GM19043 (cell line): ENCODE measurements around the gene B3GAT1.

Experiments
- ATAC-seq: cut with Tn5 transposase; IDR thresholded peaks from one replicate; pipeline ENCODE4 v1.9.1; 2021; ENCODE audit warnings: low read depth; ENCODE audit not compliant: unreplicated experiment

B3GAT1 gene

DNA sequence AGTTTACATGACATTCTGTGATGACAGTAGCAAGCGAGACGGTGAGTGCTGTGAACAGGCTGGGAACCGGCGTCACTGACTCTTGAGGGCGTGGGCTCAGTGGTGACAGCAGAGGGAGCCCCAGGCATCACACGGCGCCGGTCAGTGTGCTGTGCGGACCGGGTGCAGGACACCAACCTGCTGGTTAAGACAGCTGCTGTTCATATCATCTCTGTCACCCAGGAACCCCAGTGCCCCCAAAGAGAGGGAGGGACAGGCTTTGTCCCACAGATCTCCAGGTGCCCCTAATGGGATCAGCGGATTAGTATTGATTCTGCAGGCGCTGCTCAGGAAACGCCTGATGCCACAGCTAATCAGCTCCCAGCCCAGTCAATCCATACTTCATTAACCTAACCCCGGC lies 18.4 kb downstream of the B3GAT1 start:
- no peak for ATAC-seq

DNA sequence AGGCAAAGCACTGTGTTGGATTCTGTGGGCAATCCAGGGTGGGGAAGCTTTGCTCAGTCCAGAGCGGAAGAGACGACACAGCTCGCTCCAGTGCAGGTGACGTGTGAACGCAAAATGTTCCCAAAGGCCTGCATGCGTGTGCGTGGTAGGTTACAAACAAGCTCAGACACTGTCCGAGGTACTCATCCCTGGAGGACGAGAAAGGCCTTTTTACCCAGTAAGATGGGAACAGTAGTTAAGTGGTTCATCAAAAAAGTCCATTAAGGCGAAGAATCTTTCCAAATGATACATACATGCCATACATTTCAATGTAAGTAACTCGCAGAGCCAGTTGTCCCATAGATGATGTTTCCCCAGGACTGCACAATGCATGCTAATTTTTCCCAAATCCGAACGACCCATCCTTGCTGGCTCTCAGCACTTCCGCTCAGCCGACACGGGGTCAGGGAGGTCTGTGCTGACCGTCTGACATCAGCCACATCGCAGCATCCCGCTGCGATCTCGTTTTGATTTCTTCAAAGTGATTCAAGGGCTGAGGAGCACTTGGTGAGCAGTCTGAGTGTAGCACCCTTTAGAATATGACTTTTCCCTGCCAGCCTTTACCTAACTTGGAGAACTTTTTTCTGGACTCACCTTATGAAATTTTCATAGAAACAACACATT lies 19.0 kb downstream of the B3GAT1 start:
- ATAC-seq, result no peak

DNA sequence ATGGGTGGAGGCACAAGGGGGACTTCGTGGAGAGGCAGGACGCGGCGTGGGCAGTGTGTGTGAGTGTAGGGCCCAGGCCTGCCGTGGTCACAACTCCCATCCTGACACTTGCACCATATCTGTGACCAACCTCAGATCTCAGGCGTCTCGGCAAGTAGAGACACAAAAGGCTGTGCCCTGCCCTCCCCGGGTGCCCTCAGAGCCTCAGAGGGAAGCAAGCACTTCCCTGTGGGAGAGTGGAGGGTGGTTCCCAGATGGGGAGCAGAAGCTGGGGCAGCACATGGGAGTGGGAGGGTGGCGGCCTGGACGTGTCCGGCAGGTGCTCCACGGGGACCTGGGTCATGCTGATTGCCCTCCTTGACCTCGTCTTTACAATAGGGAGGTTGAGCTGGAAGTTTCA lies 20.4 kb downstream of the B3GAT1 start:
- no peak for ATAC-seq

DNA sequence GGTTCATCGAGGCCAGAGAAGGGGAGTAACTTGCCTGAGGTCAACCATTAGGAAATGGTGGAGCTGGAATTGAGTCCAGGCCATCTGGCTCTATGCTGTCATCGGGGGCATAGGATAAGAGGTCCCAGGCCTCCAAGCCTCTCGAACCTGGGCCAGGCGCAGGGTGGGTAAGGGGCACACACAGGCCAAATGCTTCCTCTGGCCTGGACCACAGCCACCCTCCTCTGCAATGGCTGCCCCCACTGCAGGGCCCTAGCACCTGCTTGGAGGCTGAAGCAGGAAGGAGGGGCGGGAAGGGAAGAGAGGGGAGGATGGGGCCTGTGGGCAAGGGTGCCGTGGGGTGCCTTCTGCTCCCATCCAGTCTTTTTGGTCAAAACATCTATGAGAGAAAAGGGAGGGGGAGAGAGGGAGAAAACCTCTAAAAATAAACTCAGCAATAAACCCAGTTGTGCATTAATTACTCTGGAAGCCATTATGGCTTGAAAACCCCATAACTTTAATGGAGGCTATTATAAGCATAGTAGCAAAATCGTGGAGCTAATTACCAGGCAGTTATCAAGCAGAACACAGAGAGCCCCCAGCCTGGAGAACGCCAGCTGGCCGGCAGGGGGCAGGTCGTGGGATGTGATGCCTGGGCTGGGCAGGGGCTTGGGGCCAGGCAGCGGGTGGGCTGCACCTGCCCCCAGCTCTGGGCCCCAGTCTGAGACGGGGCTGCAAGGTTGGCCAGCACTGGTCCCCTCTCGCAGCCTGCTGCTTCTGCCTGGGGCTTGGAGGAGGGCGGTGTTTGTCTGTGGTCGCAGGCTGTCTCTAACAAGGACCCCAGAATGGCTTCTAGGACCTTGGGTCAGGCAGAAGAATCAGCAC lies 21.1 kb downstream of the B3GAT1 start:
- no peak for ATAC-seq

DNA sequence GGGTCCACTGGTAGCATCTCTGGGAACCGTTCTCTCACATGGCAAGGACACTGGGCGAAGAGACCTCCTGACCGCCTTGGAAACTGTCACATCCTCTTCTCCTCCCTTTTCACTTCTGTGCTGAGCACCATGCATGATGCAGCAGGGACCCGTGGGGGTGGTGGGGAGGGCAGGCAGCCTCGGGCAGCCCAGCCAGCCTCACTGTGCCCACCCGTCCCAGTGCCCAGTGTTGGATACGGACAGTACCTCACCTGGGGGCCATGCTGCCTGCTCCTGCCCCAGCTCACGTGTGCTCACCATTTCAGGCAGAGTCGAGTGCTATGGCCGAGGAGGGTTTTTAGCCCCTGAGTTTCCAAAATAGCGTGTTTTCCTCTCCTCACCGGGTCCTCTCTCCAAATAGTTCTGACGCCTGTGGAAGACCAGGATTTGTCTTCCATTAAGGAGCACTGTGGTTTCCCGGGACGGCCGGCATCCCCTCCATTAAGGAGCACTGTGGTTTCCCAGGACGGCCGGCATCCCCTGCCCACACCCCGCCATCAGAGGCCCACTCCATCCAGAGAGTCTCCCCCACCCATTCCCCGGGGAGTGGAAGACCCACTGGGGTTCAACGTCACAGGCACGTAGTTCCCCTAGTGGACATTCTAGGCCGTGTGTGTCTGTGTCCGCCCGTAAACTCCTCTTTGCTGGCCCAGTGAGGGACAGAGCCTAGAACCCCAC lies 22.4 kb downstream of the B3GAT1 start:
- ATAC-seq, result no peak

DNA sequence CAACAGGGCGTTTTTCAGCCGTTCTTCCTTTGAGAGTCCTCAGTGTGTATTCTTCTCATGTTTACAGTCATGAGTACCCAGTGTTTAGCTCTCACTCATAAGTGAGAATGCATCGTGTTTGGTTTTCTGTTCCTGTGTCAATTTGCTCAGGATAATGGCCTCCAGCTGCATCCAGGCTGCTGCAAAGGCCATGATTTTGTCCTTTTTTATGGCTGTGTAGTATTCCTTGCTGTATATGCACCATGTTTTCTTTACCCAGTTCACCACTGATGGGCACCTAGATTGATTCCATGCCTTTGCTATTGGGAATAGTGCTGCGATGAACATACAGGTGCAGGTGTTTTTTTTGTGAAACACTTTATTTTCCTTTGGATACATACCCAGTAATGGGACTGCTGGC lies 23.5 kb downstream of the B3GAT1 start:
- no peak for ATAC-seq

DNA sequence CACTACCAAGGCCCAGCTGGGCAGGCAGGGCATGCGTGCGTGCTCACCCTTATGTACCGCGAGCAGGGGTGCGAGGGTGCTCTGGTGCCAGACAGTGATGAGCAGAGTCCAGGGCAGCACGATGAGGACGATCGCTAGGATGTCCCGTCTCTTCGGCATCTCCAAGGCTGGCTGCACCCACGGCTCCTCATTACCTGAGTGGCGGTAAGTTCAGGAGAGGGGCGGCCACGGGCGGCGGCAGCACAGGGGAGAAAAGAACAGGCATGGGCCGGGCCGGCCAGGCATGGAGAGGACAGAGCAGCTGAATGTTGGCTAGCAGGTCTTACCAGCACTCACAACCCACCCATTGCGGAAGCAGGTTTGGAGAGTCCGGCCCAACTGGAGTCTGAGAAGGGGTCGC lies 24.5 kb downstream of the B3GAT1 start:
- no peak for ATAC-seq

DNA sequence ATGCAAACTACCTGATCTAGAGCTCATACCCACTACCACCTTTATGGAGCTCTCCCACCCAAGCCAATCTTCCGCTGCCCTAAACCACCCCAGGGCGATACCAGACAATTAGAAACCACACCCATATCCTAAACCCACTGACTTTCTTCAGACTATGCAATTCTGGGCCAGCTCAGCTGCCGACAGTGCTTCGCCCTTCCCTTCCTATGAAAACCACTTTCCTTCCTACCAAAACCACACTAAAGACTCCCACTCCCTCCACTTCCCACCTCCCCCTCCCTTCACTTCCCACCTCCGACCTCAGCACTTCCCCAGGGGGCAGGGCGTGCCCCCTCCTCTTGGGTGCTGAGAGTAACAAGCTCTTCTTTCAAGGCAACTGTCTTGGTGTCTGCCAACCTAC lies 25.1 kb downstream of the B3GAT1 start:
- no peak for ATAC-seq

DNA sequence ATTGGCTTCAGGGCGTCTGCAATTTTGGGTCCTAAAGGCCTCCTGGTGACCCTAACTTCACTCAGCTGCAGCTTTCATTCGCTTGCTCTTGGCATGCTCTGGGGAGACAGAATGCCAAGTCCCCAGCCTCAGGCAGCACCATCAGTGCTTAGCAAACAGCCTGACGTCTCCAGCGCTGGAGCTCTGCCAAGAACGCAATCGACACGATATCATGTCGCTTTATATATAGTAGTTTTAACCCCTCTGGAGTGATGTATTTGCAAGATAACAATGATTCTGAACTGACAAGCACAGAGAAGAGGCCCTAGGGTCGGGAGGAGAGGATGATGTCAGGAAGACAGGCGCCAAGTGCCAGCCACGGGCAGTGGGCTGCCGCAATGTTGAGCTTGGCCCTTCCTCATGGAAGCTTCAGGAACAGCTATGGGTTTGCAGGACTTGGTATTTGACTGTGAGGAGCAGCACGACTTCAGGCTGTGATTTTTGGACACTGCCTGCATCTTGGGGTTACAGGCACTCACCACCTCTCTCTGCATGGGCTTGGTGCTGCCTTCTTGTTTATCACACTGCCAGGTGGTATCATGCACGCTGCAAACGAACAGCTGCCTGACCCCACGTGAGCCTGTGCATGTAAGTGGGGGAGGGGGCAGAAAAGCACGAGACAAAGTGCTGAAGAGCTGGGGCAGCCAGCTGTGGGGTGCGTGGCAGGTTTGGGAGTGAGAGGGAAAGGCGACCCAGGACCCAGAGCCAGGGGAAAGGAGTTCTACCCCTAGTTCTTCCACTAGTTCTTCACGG lies 26.1 kb downstream of the B3GAT1 start:
- ATAC-seq, result no peak

DNA sequence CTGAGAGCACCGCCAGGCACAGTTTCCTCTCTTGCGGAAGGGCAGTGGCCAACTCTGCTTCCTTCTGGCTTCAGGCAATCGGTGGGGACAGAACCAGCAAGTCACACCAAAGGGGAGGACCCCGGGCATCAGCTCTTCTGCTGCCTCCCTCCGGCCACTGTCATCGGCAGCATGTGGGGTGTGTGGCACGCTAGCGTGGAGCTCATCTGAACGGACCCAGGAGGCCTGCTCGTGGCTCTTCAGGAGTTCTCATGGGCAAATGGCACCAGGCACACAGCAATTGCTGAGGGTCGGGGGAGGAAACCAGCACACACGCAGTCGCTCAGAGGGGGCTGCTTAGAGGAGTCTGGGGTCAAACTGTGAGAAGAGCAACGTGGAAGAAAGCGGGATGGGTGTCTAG lies 26.9 kb downstream of the B3GAT1 start:
- ATAC-seq, result no peak

DNA sequence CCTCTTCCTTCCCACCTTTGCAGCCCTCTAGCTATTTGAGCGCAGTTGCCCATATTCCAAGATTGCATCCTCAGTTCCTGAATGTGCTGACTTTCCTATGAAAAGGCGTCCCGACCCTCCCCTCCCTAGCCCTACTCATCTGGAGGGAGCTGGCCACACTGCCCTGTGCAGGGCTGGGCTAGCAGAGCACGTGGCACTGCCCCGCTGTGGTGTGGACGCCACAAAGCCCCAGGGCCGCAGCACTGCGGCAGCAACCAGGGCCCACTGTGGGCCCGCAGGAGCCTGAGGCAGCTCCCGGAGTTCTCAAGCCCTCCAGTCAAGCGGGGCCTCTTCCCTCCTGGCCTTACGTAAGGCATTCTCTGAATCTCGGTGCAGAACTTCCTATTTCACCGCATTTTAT lies 27.6 kb downstream of the B3GAT1 start:
- no peak for ATAC-seq

DNA sequence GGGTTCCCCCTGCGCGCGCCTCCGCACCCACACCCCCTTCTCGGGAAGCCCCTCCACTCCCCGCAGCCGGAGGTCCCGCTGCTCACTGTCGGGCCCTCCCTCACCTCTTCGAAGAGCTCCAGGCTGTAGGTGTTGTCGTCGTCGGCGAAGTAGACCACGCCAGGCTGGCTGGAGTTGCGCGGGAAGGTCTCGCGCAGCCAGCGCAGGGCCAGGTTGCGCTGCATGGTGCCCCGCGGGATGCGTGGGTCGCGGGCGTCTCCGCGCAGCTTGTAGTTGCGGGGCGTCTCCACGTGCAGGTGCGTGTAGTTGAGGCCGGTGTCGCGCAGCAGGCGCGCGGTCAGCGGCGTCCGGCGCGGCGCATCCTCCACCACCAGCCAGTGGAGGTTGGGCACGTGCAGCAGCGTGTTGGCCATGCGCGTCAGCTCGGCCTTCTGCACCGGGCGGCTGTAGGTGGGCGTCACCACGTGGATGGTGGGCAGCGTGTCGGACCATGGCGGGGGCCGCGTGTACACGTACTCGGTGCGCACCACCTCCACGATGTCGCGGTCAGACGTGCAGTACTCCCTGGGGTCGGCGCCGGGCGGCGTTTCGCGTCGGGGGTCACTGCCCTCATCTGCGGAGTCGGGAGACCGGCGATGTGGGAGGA lies 28.3 kb downstream of the B3GAT1 start:
- no peak for ATAC-seq

DNA sequence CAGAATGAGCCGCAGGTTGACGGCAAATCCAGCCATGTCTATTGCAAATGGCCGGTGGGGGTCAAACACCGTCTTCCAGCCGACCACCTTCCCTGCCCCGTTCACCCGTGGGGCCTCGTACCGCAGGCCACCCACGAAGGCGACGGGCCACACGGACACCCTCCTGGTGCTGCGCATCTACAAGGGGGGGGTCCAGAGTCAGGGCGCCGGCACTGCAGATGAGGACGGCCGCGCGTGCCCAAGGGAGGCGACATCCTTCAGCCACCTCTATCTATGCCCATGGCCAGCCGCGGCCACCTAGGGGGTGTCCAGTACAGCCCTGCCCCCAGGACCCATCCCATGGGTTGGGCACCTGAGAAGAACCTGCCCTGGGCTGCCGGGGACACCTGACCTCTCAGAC lies 29.2 kb downstream of the B3GAT1 start:
- no peak for ATAC-seq

DNA sequence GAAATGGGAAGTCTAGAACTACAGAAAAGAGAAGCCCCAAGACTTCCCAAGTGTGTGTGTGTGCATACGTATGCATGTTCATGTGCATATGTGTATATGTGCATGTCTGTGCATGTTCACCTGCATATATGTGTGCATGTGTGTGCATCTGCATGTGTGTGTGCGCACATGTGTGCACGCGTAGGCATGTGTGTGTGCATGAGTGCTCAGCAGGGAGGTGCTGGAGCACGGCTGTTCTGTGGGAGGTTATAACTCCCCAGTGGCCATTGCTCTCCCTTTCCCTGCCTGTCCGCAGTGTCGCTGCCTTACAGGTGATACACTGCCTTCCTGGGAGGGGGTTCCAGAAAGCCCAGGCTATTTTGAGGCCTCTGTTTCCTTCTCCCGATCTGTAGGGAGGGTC lies 29.8 kb downstream of the B3GAT1 start:
- ATAC-seq, result no peak

DNA sequence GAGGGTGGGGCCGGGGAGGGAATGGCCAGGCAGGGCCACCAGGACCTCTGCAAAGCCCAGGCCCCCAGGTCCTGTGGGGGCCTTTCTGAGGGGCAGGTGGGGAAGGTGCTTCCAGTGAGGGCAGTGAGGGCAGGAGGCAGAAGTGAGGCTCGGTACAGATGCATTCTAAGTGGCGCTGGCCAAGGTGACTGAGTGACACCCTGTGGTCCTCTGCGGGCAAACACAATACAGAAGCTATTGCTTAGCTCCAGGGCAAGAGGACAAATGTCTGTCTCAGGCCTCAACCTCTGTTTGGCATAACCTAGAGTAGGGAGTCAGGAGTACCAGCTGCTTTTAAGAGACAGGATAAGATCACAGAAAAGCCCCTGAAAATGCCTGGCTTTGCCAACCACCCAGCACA lies 31.3 kb downstream of the B3GAT1 start:
- ATAC-seq, result no peak

DNA sequence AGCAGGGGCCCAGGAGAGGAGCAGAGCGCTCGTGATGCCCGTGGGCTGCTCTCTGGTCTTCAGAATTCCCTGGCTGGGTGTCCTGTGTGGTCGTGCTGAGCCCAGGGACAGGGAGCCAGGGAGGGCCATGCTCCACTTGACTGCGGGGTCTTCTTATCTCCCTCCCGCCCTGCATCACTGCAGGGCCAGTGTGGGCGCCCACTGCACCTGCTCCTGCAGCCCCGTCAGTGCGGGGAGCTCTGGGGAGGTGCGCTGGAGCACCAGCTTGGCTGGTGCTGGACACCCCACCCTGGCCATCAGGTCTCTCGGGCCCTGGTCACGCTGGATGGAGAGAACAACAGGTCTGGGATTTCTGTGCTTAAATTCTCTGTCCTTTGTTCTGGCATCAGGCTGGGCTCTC lies 31.8 kb downstream of the B3GAT1 start:
- no peak for ATAC-seq

DNA sequence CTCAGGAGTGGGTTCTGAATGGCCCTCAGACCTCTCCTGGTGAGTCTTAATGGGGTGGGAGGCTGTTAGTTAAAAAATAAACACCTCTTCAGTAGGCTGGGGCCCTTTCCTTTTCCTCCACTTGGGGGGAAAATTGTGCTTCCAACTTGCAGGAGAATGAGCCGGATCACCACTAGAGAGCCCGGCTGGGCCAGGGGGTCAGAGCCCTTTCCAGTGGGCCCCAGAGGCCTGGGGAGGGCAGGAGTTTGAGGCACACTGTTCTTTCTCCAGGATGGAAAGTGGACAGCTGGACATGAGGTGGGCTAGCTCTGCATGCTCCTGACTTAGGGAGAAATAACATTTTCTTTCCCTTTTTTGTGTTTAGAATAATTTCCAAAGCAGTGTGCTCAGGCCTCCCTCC lies 32.8 kb downstream of the B3GAT1 start:
- ATAC-seq, result no peak

DNA sequence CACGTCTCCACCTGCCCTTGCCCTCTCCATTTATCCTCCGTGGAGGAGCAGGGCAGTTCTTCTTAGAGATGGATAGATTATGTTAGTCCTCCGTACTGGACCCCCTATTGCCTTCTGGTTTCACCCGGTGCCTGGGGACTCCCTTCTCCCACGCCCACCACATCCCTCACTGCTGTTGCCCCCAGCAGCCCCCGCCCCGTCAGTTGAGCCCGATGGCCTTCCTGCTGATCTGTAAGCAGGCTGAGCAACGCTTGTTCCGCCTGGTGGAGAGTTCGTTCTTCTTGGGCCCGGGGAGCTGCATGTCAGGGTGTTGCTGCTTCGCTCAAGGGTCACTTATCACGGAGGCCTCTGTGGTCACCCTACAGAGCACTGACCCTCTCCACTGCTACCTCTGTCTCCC lies 34.2 kb downstream of the B3GAT1 start:
- ATAC-seq, result no peak

DNA sequence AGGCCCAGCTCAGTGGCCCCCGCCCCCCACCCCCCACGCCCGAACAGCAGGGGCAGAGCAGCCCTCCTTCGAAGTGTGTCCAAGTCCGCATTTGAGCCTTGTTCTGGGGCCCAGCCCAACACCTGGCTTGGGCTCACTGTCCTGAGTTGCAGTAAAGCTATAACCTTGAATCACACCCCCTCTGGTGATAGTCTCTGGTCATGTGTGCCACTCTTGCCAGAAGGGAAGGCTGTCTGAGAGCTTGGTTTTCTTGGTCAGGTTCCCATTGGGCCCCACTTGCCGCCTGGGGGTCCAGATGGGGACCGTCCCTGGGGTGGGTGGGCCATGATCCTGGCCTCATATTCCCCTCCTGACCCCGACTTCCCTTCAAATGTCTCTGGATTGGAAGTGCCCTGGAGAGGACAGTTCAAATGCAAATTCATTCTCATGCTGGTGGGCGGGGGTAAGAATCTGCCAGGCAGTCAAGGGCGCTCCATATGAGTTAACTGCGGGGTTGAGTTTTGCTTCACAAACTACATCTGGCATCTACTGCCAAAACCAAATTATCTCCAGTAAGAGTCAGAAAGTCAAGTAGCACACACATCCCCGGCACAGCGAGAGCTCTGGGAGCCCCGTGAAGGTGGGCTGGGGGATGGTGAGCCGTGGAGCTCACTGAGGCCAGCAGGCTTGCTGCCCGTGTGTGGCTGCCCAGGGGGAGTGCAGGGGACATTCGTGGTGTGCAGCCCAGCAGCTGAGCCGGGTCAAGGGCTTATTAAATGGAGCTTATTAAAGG lies 35.7 kb downstream of the B3GAT1 start:
- ATAC-seq, result no peak
